Measurements from ENCODE around the gene IPO4. TPM values are rescaled to one million over a fixed set of nuclear protein-coding genes. Genes with fewer than 3 reads are reported as not detected.

The IPO4 gene
- total RNA-seq (2021; fragmentation: NEBNext Ultra II Directional; extraction: Animal tissue kit (Norgen Biotek cat#: 25700)): 10 to 100 TPM; 70.4 to 85.2 (median 79.4) TPM
- long read RNA-seq, transcript IPO4-201 (30 exons, 3,646 nt): major isoform, 25 of 33 reads
- long read RNA-seq, partial matches to known transcripts: 4 of 33 reads
- long read RNA-seq, other reads (novel, unspliced or antisense): 4 of 33 reads

GRCh38 chr14:24188251-24189058, at the start of gene IPO4:
Gene IPO4 (minus strand): TSS chr14:24188816. CDS start chr14:24188787, 29 bp downstream.
- Mint-ChIP-seq H3K36me3 (ENCODE audit: low read depth) (peaks cover 26% of the 10 kb centered on the region), H3K4me1 (ENCODE audit: low read depth) (peaks cover 41% of the 10 kb centered on the region), H3K9me3 (no peaks in the 10 kb centered on the region), H3K27ac (peak within 1 kb of the TSS; percentile 92), H3K27me3 (ENCODE audit: insufficient read depth) (peaks cover 4% of the 10 kb centered on the region), H3K4me3 (peak within 1 kb of the TSS; percentile 90)
- no peak for TF ChIP-seq CTCF (IDR thresholded peaks at IDR 0.05)
- peak; percentile 97 for DNase-seq

- H3K4me1 Mint-ChIP-seq (ENCODE audit: low read depth): peaks cover 89% of the 10 kb centered on the region
Measured at GRCh38 chr14:24238123-24238522, 49.5 kb upstream of the IPO4 start.

GRCh38 chr14:24237463-24237955, 48.9 kb upstream of the IPO4 start:
- no peak for DNase-seq
- Mint-ChIP-seq H3K36me3 (ENCODE audit: low read depth) (peaks cover 73% of the 10 kb centered on the region), H3K27ac (peak overlapping the region; percentile 72), H3K4me3 (peak overlapping the region; percentile 26; the same call in 1 of the 2 replicates), H3K27me3 (ENCODE audit: insufficient read depth) (peaks cover 3% of the 10 kb centered on the region), H3K4me1 (ENCODE audit: low read depth) (peaks cover 88% of the 10 kb centered on the region), H3K9me3 (no peaks in the 10 kb centered on the region)
- 0 out of 2 replicates have a peak, but pooled peaks have one; percentile 16 for TF ChIP-seq CTCF (IDR thresholded peaks at IDR 0.05)

More at GRCh38 chr14:24238123-24238522, 49.5 kb upstream of the IPO4 start:
- no peak for TF ChIP-seq CTCF (IDR thresholded peaks at IDR 0.05)
- peak overlapping the region; percentile 72 for H3K27ac Mint-ChIP-seq
- no peak for DNase-seq
- no peaks in the 10 kb centered on the region for H3K9me3 Mint-ChIP-seq
- H3K36me3 Mint-ChIP-seq (ENCODE audit: low read depth): peaks cover 73% of the 10 kb centered on the region
- peak overlapping the region; percentile 26 for H3K4me3 Mint-ChIP-seq
- peaks cover 3% of the 10 kb centered on the region for H3K27me3 Mint-ChIP-seq (ENCODE audit: insufficient read depth)

- Mint-ChIP-seq H3K9me3 (no peaks in the 10 kb centered on the region), H3K4me3 (no peak overlapping the region; the same call in 1 of the 2 replicates), H3K27me3 (ENCODE audit: insufficient read depth) (peaks cover 2% of the 10 kb centered on the region), H3K4me1 (ENCODE audit: low read depth) (peaks cover 87% of the 10 kb centered on the region), H3K36me3 (ENCODE audit: low read depth) (peaks cover 78% of the 10 kb centered on the region), H3K27ac (peak overlapping the region; percentile 72)
- no peak for TF ChIP-seq CTCF (IDR thresholded peaks at IDR 0.05)
- no peak for DNase-seq
Measured at GRCh38 chr14:24236689-24237462, 48.3 kb upstream of the IPO4 start.
